Natural killer cell (primary cell): ENCODE results near the gene XRCC4. TPM values are rescaled to one million over a fixed set of nuclear protein-coding genes. Genes with fewer than 3 reads are reported as not detected.

Experiments
- ATAC-seq, 3 donors: fragments of 150-1000 bp in 2 of 3; fragments of 200-7000 bp in 1 of 3; cut with Tn5 transposase; 1 replicate in 1 of 3; 2 replicates in 2 of 3; pipeline ENCODE4 v1.10.0; 2021; ENCODE audit warnings: mild to moderate bottlenecking in 2 of 3, moderate library complexity in 2 of 3
- DNase-seq, 2 donors: peaks; one replicate each; pipeline versions ENCODE4 v3.0.0 to v3.0.0-alpha.2; 2013 to 2021; ENCODE audit warnings: mixed read lengths in 1 of 2
- H3K27ac ChIP-seq: one replicate; pipeline ENCODE4 v1.5.1; 2013; ENCODE audit warnings: mild to moderate bottlenecking, low read length
- H3K27me3 ChIP-seq: one replicate; pipeline ENCODE4 v1.6.1; 2013; ENCODE audit warnings: low read length; ENCODE audit not compliant: control insufficient read depth, insufficient read depth
- H3K36me3 ChIP-seq: one replicate; pipeline ENCODE4 v1.6.1; 2013; ENCODE audit warnings: low read length; ENCODE audit not compliant: control insufficient read depth, insufficient read depth
- H3K4me1 ChIP-seq: one replicate; pipeline ENCODE4 v1.6.1; 2013; ENCODE audit warnings: low read length; ENCODE audit not compliant: control insufficient read depth, insufficient read depth
- H3K4me3 ChIP-seq: one replicate; pipeline ENCODE4 v1.5.1; 2013; ENCODE audit warnings: low read length
- H3K9me3 ChIP-seq: one replicate; pipeline ENCODE4 v1.6.1; 2013; ENCODE audit warnings: low read length; ENCODE audit not compliant: control insufficient read depth, insufficient read depth
- H3K27ac Mint-ChIP-seq, 2 donors: one replicate each; pipeline ENCODE4 v1.8.0; 2022; ENCODE audit warnings: mild to moderate bottlenecking in 2 of 2, mixed read lengths in 2 of 2, moderate library complexity in 1 of 2
- H3K27me3 Mint-ChIP-seq, 2 donors: one replicate each; pipeline ENCODE4 v1.8.0; 2022; ENCODE audit warnings: low read depth in 2 of 2, mixed read lengths in 2 of 2
- H3K36me3 Mint-ChIP-seq: one replicate; pipeline ENCODE4 v1.8.0; 2022; ENCODE audit warnings: mixed read lengths
- H3K4me1 Mint-ChIP-seq, 2 donors: one replicate each; pipeline ENCODE4 v1.8.0; 2022; ENCODE audit warnings: mixed read lengths in 2 of 2
- H3K4me3 Mint-ChIP-seq: one replicate; pipeline ENCODE4 v1.8.0; 2022; ENCODE audit warnings: mild to moderate bottlenecking, moderate library complexity, mixed read lengths
- H3K9me3 Mint-ChIP-seq, 2 donors: one replicate each; pipeline ENCODE4 v1.8.0; 2022; ENCODE audit warnings: mixed read lengths in 2 of 2
- CTCF ChIP-seq: fragments of 200-600 bp; IDR thresholded peaks from one replicate; pipeline ENCODE4 v1.8.0; 2022; ENCODE audit warnings: antibody characterized with exemption
- WGBS: methylation state at CpG from one replicate; pipeline ENCODE4 v1.1.7; 2013; ENCODE audit warnings: missing lambda C conversion rate; ENCODE audit not compliant: insufficient coverage; 5-methylcytosine and 5-hydroxymethylcytosine counted together
- intact Hi-C: fragments of 100-400 bp; cut with micrococcal nuclease; formaldehyde crosslinking; loops from one replicate; pipeline ENCODE4 v1.14.2; 2022
- total RNA-seq, 4 donors: library from RNA; stranded (reverse); fragments of 120-200 nt in 1 of 4; gene quantifications; one replicate each; pipeline versions ENCODE4 v1.2.3 to v1.2.4, GENCODE V29; 2013 to 2022

The XRCC4 gene
- total RNA-seq, 3 donors from 2014 or later (not counting 1 experiment from before 2014, with no cell fraction given): 6.0 to 8.6 (median 7.0) TPM

- H3K9me3 ChIP-seq: no peaks in the 10 kb centered on the region
- DNase-seq (no peak), ATAC-seq (no peak)
- Mint-ChIP-seq H3K4me3 (no peak overlapping the region), H3K27me3 (no peaks in the 10 kb centered on the region), H3K36me3 (no peaks in the 10 kb centered on the region), H3K4me1 (no peaks in the 10 kb centered on the region), H3K9me3 (no peaks in the 10 kb centered on the region), H3K27ac (no peak overlapping the region)
- H3K4me1 ChIP-seq: no peaks in the 10 kb centered on the region
- intact Hi-C loops: no loop called here
- no peak for TF ChIP-seq CTCF
- no peaks in the 10 kb centered on the region for H3K27me3 ChIP-seq
- H3K27ac ChIP-seq: no peak overlapping the region
- no peak overlapping the region for H3K4me3 ChIP-seq
- 97% methylated on average over 2 of the region's 2 CpGs for WGBS
- no peaks in the 10 kb centered on the region for H3K36me3 ChIP-seq
Measured at GRCh38 chr5:83394190-83394589, 316.8 kb downstream of the XRCC4 start.

GRCh38 chr5:83396662-83397061, 319.3 kb downstream of the XRCC4 start:
- Mint-ChIP-seq H3K36me3 (no peaks in the 10 kb centered on the region), H3K9me3 (no peaks in the 10 kb centered on the region), H3K27me3 (no peaks in the 10 kb centered on the region), H3K27ac (no peak overlapping the region), H3K4me3 (no peak overlapping the region), H3K4me1 (no peaks in the 10 kb centered on the region)
- Histone ChIP-seq H3K27me3 (no peaks in the 10 kb centered on the region), H3K36me3 (no peaks in the 10 kb centered on the region), H3K4me3 (no peak overlapping the region), H3K27ac (no peak overlapping the region), H3K9me3 (no peaks in the 10 kb centered on the region), H3K4me1 (no peaks in the 10 kb centered on the region)
- no peak for ATAC-seq
- WGBS: 29% methylated on average over 1 of the region's 1 CpG
- TF ChIP-seq CTCF: no peak
- intact Hi-C loops: no loop called here
- DNase-seq: no peak

GRCh38 chr5:83397658-83398057, 320.3 kb downstream of the XRCC4 start:
- Mint-ChIP-seq H3K4me1 (no peaks in the 10 kb centered on the region), H3K9me3 (no peaks in the 10 kb centered on the region), H3K36me3 (no peaks in the 10 kb centered on the region), H3K27ac (no peak overlapping the region), H3K4me3 (no peak overlapping the region), H3K27me3 (no peaks in the 10 kb centered on the region)
- no peaks in the 10 kb centered on the region for H3K9me3 ChIP-seq
- no peaks in the 10 kb centered on the region for H3K4me1 ChIP-seq
- H3K27ac ChIP-seq: no peak overlapping the region
- WGBS: 100% methylated on average over 1 of the region's 1 CpG
- H3K4me3 ChIP-seq: no peak overlapping the region
- no peaks in the 10 kb centered on the region for H3K36me3 ChIP-seq
- intact Hi-C loops: no loop called here
- TF ChIP-seq CTCF: no peak
- H3K27me3 ChIP-seq: no peaks in the 10 kb centered on the region
- DNase-seq (no peak), ATAC-seq (no peak)

DNA sequence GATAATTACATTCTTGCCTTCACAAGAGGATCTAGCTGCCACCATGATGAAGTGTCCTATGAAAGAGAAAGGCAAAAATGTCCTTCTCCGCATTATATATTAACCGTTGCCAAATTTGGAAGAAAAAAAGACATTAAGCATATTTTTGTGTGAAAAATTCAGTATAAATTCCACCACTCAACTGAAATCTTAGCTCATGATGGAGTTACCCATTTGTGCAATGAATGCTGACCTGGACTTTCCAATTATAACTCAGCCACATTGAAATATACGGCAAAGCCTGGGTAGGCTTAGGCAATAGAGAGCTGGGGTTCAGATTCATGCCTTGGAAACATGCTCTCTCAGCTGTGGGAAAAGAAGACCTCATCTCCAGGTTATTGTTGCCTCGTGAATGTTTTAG, 322.9 kb downstream of the XRCC4 start:
- no peak for DNase-seq
- 87% methylated on average over 2 of the region's 4 CpGs for WGBS

More for the DNA sequence above, 322.9 kb downstream of the XRCC4 start:
- Mint-ChIP-seq H3K9me3 (no peaks in the 10 kb centered on the region), H3K4me3 (no peak overlapping the region), H3K4me1 (no peaks in the 10 kb centered on the region), H3K27me3 (no peaks in the 10 kb centered on the region), H3K27ac (no peak overlapping the region), H3K36me3 (no peaks in the 10 kb centered on the region)
- TF ChIP-seq CTCF: no peak
- Histone ChIP-seq H3K4me3 (no peak overlapping the region), H3K27me3 (no peaks in the 10 kb centered on the region), H3K9me3 (no peaks in the 10 kb centered on the region), H3K27ac (no peak overlapping the region), H3K36me3 (no peaks in the 10 kb centered on the region), H3K4me1 (no peaks in the 10 kb centered on the region)
- no peak for ATAC-seq
- intact Hi-C loops: no loop called here
